Neural progenitor cell (in vitro differentiated cells): ENCODE data around the gene TPSD1. TPM values are rescaled to one million over a fixed set of nuclear protein-coding genes. Genes with fewer than 3 reads are reported as not detected.
"Not testable (repeated sequence)": the region's sequence is repeated elsewhere in the genome, so short reads cannot be mapped to it uniquely, and the experiment has no call there.

Experiments
- DNase-seq: peaks from one replicate; pipeline ENCODE4 v3.0.0-alpha.2; 2016; ENCODE audit warnings: low spot score
- H2AFZ ChIP-seq: fragments of 200-600 bp; sonication (generic); replicated peaks from 2 replicates; pipeline ENCODE4 v1.6.1; 2016; ENCODE audit warnings: antibody characterized with exemption
- H3F3A ChIP-seq: fragments of 200-600 bp; sonication (generic); 2 replicates; pipeline ENCODE4 v1.6.1; 2016; ENCODE audit warnings: antibody characterized with exemption, low read depth
- H3K27ac ChIP-seq: fragments of 200-600 bp; sonication (generic); 2 replicates; pipeline ENCODE4 v1.5.1; 2016; ENCODE audit warnings: mild to moderate bottlenecking
- H3K27me3 ChIP-seq: fragments of 200-600 bp; sonication (generic); 2 replicates; pipeline ENCODE4 v1.6.1; 2016; ENCODE audit warnings: mild to moderate bottlenecking, moderate library complexity
- H3K36me3 ChIP-seq: fragments of 200-600 bp; sonication (generic); 2 replicates; pipeline ENCODE4 v1.5.1; 2016
- H3K4me1 ChIP-seq: fragments of 200-600 bp; sonication (generic); 2 replicates; pipeline ENCODE4 v1.6.1; 2016; ENCODE audit warnings: mixed run types
- H3K4me2 ChIP-seq: fragments of 200-600 bp; sonication (generic); 2 replicates; pipeline ENCODE4 v1.6.1; 2016
- H3K4me3 ChIP-seq: fragments of 200-600 bp; sonication (generic); 2 replicates; pipeline ENCODE4 v1.5.1; 2016
- H3K79me2 ChIP-seq: fragments of 200-600 bp; sonication (generic); 2 replicates; pipeline ENCODE4 v1.6.1; 2016; ENCODE audit warnings: low read depth
- H3K9ac ChIP-seq: fragments of 200-600 bp; sonication (generic); 2 replicates; pipeline ENCODE4 v1.6.1; 2016
- H3K9me3 ChIP-seq: fragments of 200-600 bp; sonication (generic); 2 replicates; pipeline ENCODE4 v1.5.1; 2016; ENCODE audit warnings: low read depth
- H4K20me1 ChIP-seq: fragments of 200-600 bp; sonication (generic); 2 replicates; pipeline ENCODE4 v1.6.1; 2016; ENCODE audit warnings: low read depth
- H3K27ac Mint-ChIP-seq: 3 replicates; pipeline ENCODE4 v1.8.0; 2021; ENCODE audit warnings: mixed read lengths
- H3K27me3 Mint-ChIP-seq: 2 replicates; pipeline ENCODE4 v1.8.0; 2022; ENCODE audit warnings: low read depth, mild to moderate bottlenecking, inconsistent platforms, moderate library complexity, mixed read lengths; ENCODE audit not compliant: insufficient read depth
- H3K36me3 Mint-ChIP-seq: 3 replicates; pipeline ENCODE4 v1.8.0; 2021; ENCODE audit warnings: mixed read lengths
- H3K4me1 Mint-ChIP-seq: 3 replicates; pipeline ENCODE4 v1.8.0; 2021; ENCODE audit warnings: mixed read lengths
- H3K4me3 Mint-ChIP-seq: 3 replicates; pipeline ENCODE4 v1.8.0; 2021; ENCODE audit warnings: mild to moderate bottlenecking, moderate library complexity, mixed read lengths
- H3K9me3 Mint-ChIP-seq: 3 replicates; pipeline ENCODE4 v1.8.0; 2020; ENCODE audit warnings: mixed read lengths
- CTCF ChIP-seq: fragments of 200-600 bp; sonication (generic); IDR thresholded peaks from 2 replicates; pipeline ENCODE4 v1.5.1; 2017; ENCODE audit warnings: antibody characterized with exemption, mild to moderate bottlenecking
- EZH2 ChIP-seq: fragments of 200-600 bp; sonication (generic); IDR thresholded peaks from 2 replicates; pipeline ENCODE4 v1.6.1; 2017; ENCODE audit warnings: antibody characterized with exemption, mild to moderate bottlenecking, moderate library complexity
- EZH2phosphoT487 ChIP-seq: fragments of 200-600 bp; sonication (generic); IDR thresholded peaks from 2 replicates; pipeline ENCODE4 v1.6.1; 2017; ENCODE audit warnings: antibody characterized with exemption
- total RNA-seq: library from RNA; depleted of rRNA; stranded (reverse); fragments of >200 nt; gene quantifications from 2 replicates; pipeline ENCODE4 v1.2.3, GENCODE V29; 2015; ENCODE audit warnings: low replicate concordance

The TPSD1 gene
- total RNA-seq, 1 donor from 2014 or later = not detected

- H3K9me3 Mint-ChIP-seq = no peaks in the 10 kb centered on the region
- H3K27me3 ChIP-seq = no peaks in the 10 kb centered on the region
- peaks cover 2% of the 10 kb centered on the region for H3K27me3 Mint-ChIP-seq
- no peak within 1 kb of the TSS for H3K4me2 ChIP-seq
- TF ChIP-seq EZH2 (no peak), EZH2phosphoT487 (no peak), CTCF (no peak)
- H3K4me1 ChIP-seq = no peaks in the 10 kb centered on the region
- H3K4me1 Mint-ChIP-seq = no peaks in the 10 kb centered on the region
- H3K36me3 ChIP-seq = no peaks in the 10 kb centered on the region
- no peak within 1 kb of the TSS for H3K4me3 Mint-ChIP-seq
- no peak within 1 kb of the TSS for H2AFZ ChIP-seq
- no peaks in the 10 kb centered on the region for H3K79me2 ChIP-seq
- H3K4me3 ChIP-seq = no peak within 1 kb of the TSS
- no peak for DNase-seq
- H3K9me3 ChIP-seq = no peaks in the 10 kb centered on the region
- no peak within 1 kb of the TSS for H3K9ac ChIP-seq
- no peaks in the 10 kb centered on the region for H3F3A ChIP-seq
- H4K20me1 ChIP-seq = no peaks in the 10 kb centered on the region
- H3K27ac Mint-ChIP-seq = peak within 1 kb of the TSS; percentile 50
- H3K36me3 Mint-ChIP-seq = no peaks in the 10 kb centered on the region
- no peak within 1 kb of the TSS for H3K27ac ChIP-seq
These were observed 30.8 kb upstream of the TPSD1 start, which contains the start of gene TPSG1 for GRCh38 chr16:1225051-1225451. TPSG1 (minus strand) TSS chr16:1225268; CDS start chr16:1225252, 16 bp downstream.

GRCh38 chr16:1225728-1226311, 30.0 kb upstream of the TPSD1 start:
- H3F3A ChIP-seq, H3K27ac ChIP-seq, H3K36me3 Mint-ChIP-seq, H3K9me3 Mint-ChIP-seq, H3K4me1 ChIP-seq, H3K9ac ChIP-seq, H3K4me3 Mint-ChIP-seq, H4K20me1 ChIP-seq, DNase-seq, H3K4me1 Mint-ChIP-seq, H2AFZ ChIP-seq, H3K36me3 ChIP-seq, H3K4me2 ChIP-seq, H3K27me3 ChIP-seq, H3K9me3 ChIP-seq, H3K4me3 ChIP-seq, H3K79me2 ChIP-seq, H3K27me3 Mint-ChIP-seq: not testable (repeated sequence)
- H3K27ac Mint-ChIP-seq = peak overlapping the region; percentile 50

GRCh38 chr16:1226692-1227091, 29.2 kb upstream of the TPSD1 start:
- H3K27me3 Mint-ChIP-seq, H3F3A ChIP-seq, H3K9ac ChIP-seq, H4K20me1 ChIP-seq, H3K4me3 ChIP-seq, H3K9me3 ChIP-seq, H3K9me3 Mint-ChIP-seq, H3K4me1 ChIP-seq, H3K4me3 Mint-ChIP-seq, H3K36me3 ChIP-seq, H3K79me2 ChIP-seq, H3K4me1 Mint-ChIP-seq, H3K4me2 ChIP-seq, H3K27me3 ChIP-seq, DNase-seq, H3K27ac Mint-ChIP-seq, H3K27ac ChIP-seq, H2AFZ ChIP-seq, H3K36me3 Mint-ChIP-seq: not testable (repeated sequence)

GRCh38 chr16:1228227-1228626, 27.6 kb upstream of the TPSD1 start:
- not testable (repeated sequence) for H3K4me3 ChIP-seq, H3K4me1 Mint-ChIP-seq, H3K27me3 Mint-ChIP-seq, H3K9ac ChIP-seq, H3K27ac Mint-ChIP-seq, H3K27me3 ChIP-seq, H3K36me3 Mint-ChIP-seq, H3F3A ChIP-seq, H3K9me3 ChIP-seq, H3K4me3 Mint-ChIP-seq, H3K4me2 ChIP-seq, H3K79me2 ChIP-seq, H3K4me1 ChIP-seq, DNase-seq, H2AFZ ChIP-seq, H4K20me1 ChIP-seq, H3K9me3 Mint-ChIP-seq, H3K27ac ChIP-seq, H3K36me3 ChIP-seq

- H3K4me3 Mint-ChIP-seq, H3K4me2 ChIP-seq, H3K27ac Mint-ChIP-seq, H3K27ac ChIP-seq, H3K4me1 Mint-ChIP-seq, H3K9ac ChIP-seq, H3K36me3 ChIP-seq, H3K4me1 ChIP-seq, H3K4me3 ChIP-seq, DNase-seq, H3K79me2 ChIP-seq, H4K20me1 ChIP-seq, H3K9me3 ChIP-seq, H2AFZ ChIP-seq, H3K27me3 ChIP-seq, H3K27me3 Mint-ChIP-seq, H3K36me3 Mint-ChIP-seq, H3K9me3 Mint-ChIP-seq, H3F3A ChIP-seq: not testable (repeated sequence)
These were observed 26.4 kb upstream of the TPSD1 start for GRCh38 chr16:1229476-1229875.

GRCh38 chr16:1230084-1230470, 25.8 kb upstream of the TPSD1 start, which contains the start of gene TPSB2:
TPSB2 (minus strand) TSS chr16:1230184; CDS start chr16:1229951, 233 bp downstream.
- H3K27ac ChIP-seq, H3K27me3 Mint-ChIP-seq, H3K4me2 ChIP-seq, H2AFZ ChIP-seq, H3K9me3 ChIP-seq, H3F3A ChIP-seq, H4K20me1 ChIP-seq, H3K79me2 ChIP-seq, H3K27ac Mint-ChIP-seq, DNase-seq, H3K36me3 Mint-ChIP-seq, H3K9me3 Mint-ChIP-seq, H3K4me3 Mint-ChIP-seq, H3K4me1 ChIP-seq, H3K36me3 ChIP-seq, H3K27me3 ChIP-seq, H3K4me3 ChIP-seq, H3K4me1 Mint-ChIP-seq, H3K9ac ChIP-seq: not testable (repeated sequence)

- H2AFZ ChIP-seq, H3K79me2 ChIP-seq, DNase-seq, H3K36me3 Mint-ChIP-seq, H3K4me1 ChIP-seq, H3K4me2 ChIP-seq, H3K4me1 Mint-ChIP-seq, H3K4me3 ChIP-seq, H3K9me3 Mint-ChIP-seq, H3K27me3 Mint-ChIP-seq, H3K36me3 ChIP-seq, H3K4me3 Mint-ChIP-seq, H3K27ac ChIP-seq, H4K20me1 ChIP-seq, H3K9me3 ChIP-seq, H3F3A ChIP-seq, H3K27me3 ChIP-seq, H3K9ac ChIP-seq, H3K27ac Mint-ChIP-seq: not testable (repeated sequence)
These were observed 25.2 kb upstream of the TPSD1 start for GRCh38 chr16:1230471-1231212.
